ENCODE measurements around the gene CACNA2D3. TPM values are rescaled to one million over a fixed set of nuclear protein-coding genes. Genes with fewer than 3 reads are reported as not detected.

CACNA2D3 gene
- total RNA-seq, 2 donors from 2014 or later: 0.97 TPM; not detected in 1

DNA sequence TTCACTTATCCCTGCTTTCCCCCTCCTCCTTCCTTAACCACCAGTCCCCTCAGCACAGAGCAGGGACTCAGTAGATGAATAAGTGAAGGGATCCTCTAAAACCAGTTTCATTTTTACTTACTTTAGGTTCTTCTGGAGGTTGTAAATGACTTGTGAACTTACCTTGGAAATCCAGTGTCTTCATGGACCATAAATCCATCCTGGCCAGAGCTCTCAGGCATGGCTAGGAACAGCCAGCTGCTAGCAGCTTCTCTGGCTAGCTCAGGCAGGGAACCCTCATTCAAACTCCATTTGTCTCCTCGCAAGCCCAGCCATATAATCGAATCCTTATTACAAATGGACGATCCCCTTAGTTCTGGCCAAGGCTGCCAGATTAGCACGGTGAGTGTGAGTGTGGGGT, 727.0 kb downstream of the CACNA2D3 start:
- H3K27me3 Mint-ChIP-seq (ENCODE audit: insufficient read depth): no peaks in the 10 kb centered on the region
- H3K4me1 ChIP-seq (ENCODE audit: control insufficient read depth, insufficient read depth, low read length): no peaks in the 10 kb centered on the region
- H3K4me1 Mint-ChIP-seq: no peaks in the 10 kb centered on the region
- no peak overlapping the region for H3K27ac Mint-ChIP-seq
- no peaks in the 10 kb centered on the region for H3K36me3 Mint-ChIP-seq (ENCODE audit: low read depth)
- no peak overlapping the region for H3K4me3 Mint-ChIP-seq
- no peak for DNase-seq
- WGBS, 2 experiments (ENCODE audit: insufficient coverage in 1 of 2, insufficient read length in 1 of 2): 93% methylated on average over 4 of the region's 4 CpGs; no CpG with 5 or more reads in 1 of the 2 experiments
- H3K36me3 ChIP-seq (ENCODE audit: control insufficient read depth, insufficient read depth, low read length): no peaks in the 10 kb centered on the region
- H3K27me3 ChIP-seq (ENCODE audit: control insufficient read depth, insufficient read depth, low read length, poor library complexity, severe bottlenecking): no peaks in the 10 kb centered on the region
- no peaks in the 10 kb centered on the region for H3K9me3 Mint-ChIP-seq
- TF ChIP-seq, protein P1, sequence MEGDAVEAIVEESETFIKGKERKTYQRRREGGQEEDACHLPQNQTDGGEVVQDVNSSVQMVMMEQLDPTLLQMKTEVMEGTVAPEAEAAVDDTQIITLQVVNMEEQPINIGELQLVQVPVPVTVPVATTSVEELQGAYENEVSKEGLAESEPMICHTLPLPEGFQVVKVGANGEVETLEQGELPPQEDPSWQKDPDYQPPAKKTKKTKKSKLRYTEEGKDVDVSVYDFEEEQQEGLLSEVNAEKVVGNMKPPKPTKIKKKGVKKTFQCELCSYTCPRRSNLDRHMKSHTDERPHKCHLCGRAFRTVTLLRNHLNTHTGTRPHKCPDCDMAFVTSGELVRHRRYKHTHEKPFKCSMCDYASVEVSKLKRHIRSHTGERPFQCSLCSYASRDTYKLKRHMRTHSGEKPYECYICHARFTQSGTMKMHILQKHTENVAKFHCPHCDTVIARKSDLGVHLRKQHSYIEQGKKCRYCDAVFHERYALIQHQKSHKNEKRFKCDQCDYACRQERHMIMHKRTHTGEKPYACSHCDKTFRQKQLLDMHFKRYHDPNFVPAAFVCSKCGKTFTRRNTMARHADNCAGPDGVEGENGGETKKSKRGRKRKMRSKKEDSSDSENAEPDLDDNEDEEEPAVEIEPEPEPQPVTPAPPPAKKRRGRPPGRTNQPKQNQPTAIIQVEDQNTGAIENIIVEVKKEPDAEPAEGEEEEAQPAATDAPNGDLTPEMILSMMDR (conservative IDR thresholded peaks at IDR 0.05): no peak
- no peaks in the 10 kb centered on the region for H3K9me3 ChIP-seq (ENCODE audit: control insufficient read depth, low read length)
- H3K9ac ChIP-seq (ENCODE audit: extremely low read depth, low read length, poor library complexity, severe bottlenecking): no peak overlapping the region
- no peak overlapping the region for H3K4me3 ChIP-seq (ENCODE audit: low read length)
- no peak overlapping the region for H3K27ac ChIP-seq (ENCODE audit: low read depth, low read length)

DNA sequence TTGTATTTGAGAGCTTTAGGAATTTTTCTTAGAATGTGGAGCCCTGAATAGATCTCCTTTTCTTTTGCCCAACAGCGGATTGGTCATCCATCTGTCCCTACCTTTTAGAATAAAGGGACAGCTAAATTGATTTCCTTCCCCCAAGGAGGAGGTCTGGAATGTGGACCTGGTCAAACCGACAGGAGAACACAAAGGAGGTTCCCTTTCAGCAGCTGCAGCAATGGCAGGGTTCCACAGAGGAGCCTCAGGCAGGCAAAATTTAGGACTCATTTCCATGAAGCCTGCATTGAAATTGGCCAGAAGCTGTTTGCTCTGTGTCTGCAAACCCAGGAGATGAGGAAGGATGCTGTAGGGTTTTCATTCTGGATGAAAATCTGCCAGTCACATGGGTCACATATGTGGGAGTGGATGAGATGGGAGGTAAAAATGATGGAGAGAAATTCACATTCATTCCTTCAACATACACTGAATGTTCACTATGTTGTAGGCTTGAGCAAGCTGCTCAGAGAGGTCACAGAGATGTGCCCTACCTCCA, 728.2 kb downstream of the CACNA2D3 start:
- Histone ChIP-seq H3K9ac (ENCODE audit: extremely low read depth, low read length, poor library complexity, severe bottlenecking) (no peak overlapping the region), H3K27ac (ENCODE audit: low read depth, low read length) (no peak overlapping the region), H3K36me3 (ENCODE audit: control insufficient read depth, insufficient read depth, low read length) (no peaks in the 10 kb centered on the region), H3K4me3 (ENCODE audit: low read length) (no peak overlapping the region), H3K9me3 (ENCODE audit: control insufficient read depth, low read length) (no peaks in the 10 kb centered on the region), H3K27me3 (ENCODE audit: control insufficient read depth, insufficient read depth, low read length, poor library complexity, severe bottlenecking) (no peaks in the 10 kb centered on the region), H3K4me1 (ENCODE audit: control insufficient read depth, insufficient read depth, low read length) (no peaks in the 10 kb centered on the region)
- H3K27me3 Mint-ChIP-seq (ENCODE audit: insufficient read depth): no peaks in the 10 kb centered on the region
- WGBS, 2 experiments (ENCODE audit: insufficient coverage in 1 of 2, insufficient read length in 1 of 2): 79% methylated on average over 2 of the region's 2 CpGs; no CpG with 5 or more reads in 1 of the 2 experiments
- H3K36me3 Mint-ChIP-seq (ENCODE audit: low read depth): no peaks in the 10 kb centered on the region
- DNase-seq: no peak
- H3K9me3 Mint-ChIP-seq: no peaks in the 10 kb centered on the region
- no peaks in the 10 kb centered on the region for H3K4me1 Mint-ChIP-seq
- H3K27ac Mint-ChIP-seq: no peak overlapping the region
- no peak overlapping the region for H3K4me3 Mint-ChIP-seq
- TF ChIP-seq, protein P1 (conservative IDR thresholded peaks at IDR 0.05): no peak

DNA sequence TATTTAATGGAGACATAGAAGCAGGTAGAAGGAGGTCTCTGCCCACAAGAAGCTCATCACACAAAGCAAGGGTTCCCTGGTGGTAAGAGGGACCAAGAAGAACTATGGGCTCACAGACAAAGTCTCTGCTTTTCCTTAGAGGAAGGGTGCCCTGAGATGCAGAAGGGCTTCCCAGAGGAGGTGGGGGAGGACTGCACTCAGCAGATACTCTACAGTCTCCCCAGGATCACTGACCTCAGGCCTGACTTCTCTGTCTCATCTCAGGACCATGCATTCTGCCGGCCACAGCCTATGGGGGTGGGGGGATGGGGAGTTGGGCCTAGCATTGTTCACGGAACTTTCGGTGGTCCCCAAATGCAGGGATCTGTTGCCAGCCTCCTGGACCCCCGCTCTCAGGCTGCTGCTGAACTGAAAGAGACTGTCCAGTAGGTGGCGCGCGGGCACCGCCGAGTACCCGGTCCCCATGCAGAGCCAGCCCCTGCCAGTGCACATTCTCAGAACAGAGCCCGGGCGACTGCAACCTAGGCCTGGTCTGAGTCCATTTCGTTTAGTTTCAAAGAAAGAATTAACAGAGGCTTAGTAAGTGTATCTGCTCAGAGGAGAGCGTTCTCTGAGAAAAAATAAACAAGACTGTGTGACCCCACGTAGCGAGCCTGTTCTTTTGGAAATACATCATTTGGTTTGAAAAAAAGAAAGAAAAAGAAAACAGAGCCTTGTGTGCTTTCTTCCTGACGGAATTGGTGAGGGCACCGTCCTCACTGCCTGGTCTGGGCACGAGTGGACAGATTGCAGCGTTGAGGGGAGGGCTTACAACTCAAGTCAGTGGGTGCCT, 731.4 kb downstream of the CACNA2D3 start:
- H3K9ac ChIP-seq (ENCODE audit: extremely low read depth, low read length, poor library complexity, severe bottlenecking): no peak overlapping the region
- Mint-ChIP-seq H3K27ac (no peak overlapping the region), H3K36me3 (ENCODE audit: low read depth) (no peaks in the 10 kb centered on the region), H3K4me3 (no peak overlapping the region), H3K9me3 (no peaks in the 10 kb centered on the region), H3K27me3 (ENCODE audit: insufficient read depth) (peaks cover 4% of the 10 kb centered on the region), H3K4me1 (no peaks in the 10 kb centered on the region)
- H3K27ac ChIP-seq (ENCODE audit: low read depth, low read length): no peak overlapping the region
- no peaks in the 10 kb centered on the region for H3K4me1 ChIP-seq (ENCODE audit: control insufficient read depth, insufficient read depth, low read length)
- no peaks in the 10 kb centered on the region for H3K36me3 ChIP-seq (ENCODE audit: control insufficient read depth, insufficient read depth, low read length)
- 34 to 46% methylated on average over 13 to 20 of the region's 20 CpGs for WGBS, 2 experiments (ENCODE audit: insufficient coverage in 1 of 2, insufficient read length in 1 of 2)
- no peak overlapping the region for H3K4me3 ChIP-seq (ENCODE audit: low read length)
- TF ChIP-seq, protein P1 (conservative IDR thresholded peaks at IDR 0.05): peak; percentile 95
- DNase-seq: peak; percentile 93
- H3K9me3 ChIP-seq (ENCODE audit: control insufficient read depth, low read length): no peaks in the 10 kb centered on the region
- no peaks in the 10 kb centered on the region for H3K27me3 ChIP-seq (ENCODE audit: control insufficient read depth, insufficient read depth, low read length, poor library complexity, severe bottlenecking)

Measured in endodermal cell (in vitro differentiated cells).